H1 (cell line): ENCODE results near the gene STRN4.
"Not testable (repeated sequence)": the region's sequence is repeated elsewhere in the genome, so short reads cannot be mapped to it uniquely, and the experiment has no call there.

Experiments
- EGR1 ChIP-seq: IDR thresholded peaks from 2 replicates; pipeline ENCODE4 v1.6.1; 2011; ENCODE audit warnings: low read depth, low read length, borderline replicate concordance
- EZH2 ChIP-seq: fragments of 200-600 bp; sonication (generic); IDR thresholded peaks from 2 replicates; pipeline ENCODE4 v1.7.1; 2012; ENCODE audit warnings: low read depth, mild to moderate bottlenecking, moderate library complexity, low read length, inconsistent platforms; ENCODE audit not compliant: severe bottlenecking
- GTF2F1 ChIP-seq: IDR thresholded peaks from 2 replicates; pipeline ENCODE4 v1.6.1; 2012; ENCODE audit warnings: low read depth, low read length, improper control_type of control experiment, borderline replicate concordance
- POLR2A ChIP-seq, 2 experiments: IDR thresholded peaks; 1 replicate in 1 of 2; 2 replicates in 1 of 2; pipeline ENCODE4 v1.6.1; 2011; ENCODE audit warnings: low read depth in 2 of 2, low read length in 2 of 2, mild to moderate bottlenecking in 2 of 2; ENCODE audit errors: control extremely low read depth in 1 of 2
- RFX5 ChIP-seq: IDR thresholded peaks from 2 replicates; pipeline ENCODE4 v1.6.1; 2011; ENCODE audit warnings: low read depth, low read length, improper control_type of control experiment, borderline replicate concordance
- SP1 ChIP-seq: IDR thresholded peaks from 2 replicates; pipeline ENCODE4 v1.6.1; 2011; ENCODE audit warnings: low read depth, low read length
- SRF ChIP-seq: IDR thresholded peaks from 2 replicates; pipeline ENCODE4 v1.6.1; 2011; ENCODE audit warnings: mild to moderate bottlenecking, low read depth, low read length, moderate library complexity
- TF ChIP-seq, protein P1 (sequence below), 3 experiments: IDR thresholded peaks; 1 replicate in 2 of 3; 2 replicates in 1 of 3; pipeline versions ENCODE4 v1.5.1 to v1.6.1; 2011; ENCODE audit warnings: low read length in 3 of 3, mild to moderate bottlenecking in 3 of 3, inconsistent platforms in 2 of 3, low read depth in 1 of 3, moderate library complexity in 1 of 3; ENCODE audit not compliant: insufficient read depth in 1 of 3; ENCODE audit errors: control extremely low read depth in 1 of 3
- TF ChIP-seq, protein P2 (sequence below): IDR thresholded peaks from 2 replicates; pipeline ENCODE4 v1.6.1; 2011; ENCODE audit warnings: low read length, improper control_type of control experiment

DNA sequence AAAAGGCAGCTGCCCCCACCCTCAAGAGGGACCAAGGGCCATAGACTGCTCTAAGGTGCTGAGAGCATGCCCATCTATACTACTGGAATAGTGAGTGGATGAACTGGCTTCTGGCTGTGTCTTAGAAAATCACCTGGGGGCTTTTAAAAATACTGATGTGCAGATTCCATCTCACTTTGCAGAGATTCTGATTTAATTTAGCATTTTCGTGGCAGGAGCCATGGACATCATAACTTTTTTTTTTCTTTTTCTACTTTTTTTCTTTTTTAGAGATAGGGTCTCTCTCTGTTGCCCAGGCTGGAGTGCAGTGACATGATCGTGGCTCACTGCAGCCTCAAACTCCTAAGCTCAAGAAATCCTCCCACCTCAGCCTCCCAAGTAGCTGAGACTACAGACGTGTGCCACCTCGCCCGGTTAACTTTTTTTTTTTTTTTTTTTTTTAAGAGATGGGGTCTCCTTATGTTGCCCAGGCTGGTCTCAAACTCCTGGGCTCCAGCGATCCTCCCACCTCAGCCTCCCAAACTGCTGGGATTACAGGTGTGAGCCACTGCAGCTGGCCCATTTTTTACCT lies 33.4 kb downstream of the STRN4 start:
- TF ChIP-seq GTF2F1; POLR2A (IDR thresholded peaks at IDR 0.05; ENCODE audit: control extremely low read depth in 1 of 2, low read depth in 2 of 2, low read length in 2 of 2); SRF; EZH2; RFX5; EGR1; SP1: not testable (repeated sequence)
- TF ChIP-seq, protein P1, sequence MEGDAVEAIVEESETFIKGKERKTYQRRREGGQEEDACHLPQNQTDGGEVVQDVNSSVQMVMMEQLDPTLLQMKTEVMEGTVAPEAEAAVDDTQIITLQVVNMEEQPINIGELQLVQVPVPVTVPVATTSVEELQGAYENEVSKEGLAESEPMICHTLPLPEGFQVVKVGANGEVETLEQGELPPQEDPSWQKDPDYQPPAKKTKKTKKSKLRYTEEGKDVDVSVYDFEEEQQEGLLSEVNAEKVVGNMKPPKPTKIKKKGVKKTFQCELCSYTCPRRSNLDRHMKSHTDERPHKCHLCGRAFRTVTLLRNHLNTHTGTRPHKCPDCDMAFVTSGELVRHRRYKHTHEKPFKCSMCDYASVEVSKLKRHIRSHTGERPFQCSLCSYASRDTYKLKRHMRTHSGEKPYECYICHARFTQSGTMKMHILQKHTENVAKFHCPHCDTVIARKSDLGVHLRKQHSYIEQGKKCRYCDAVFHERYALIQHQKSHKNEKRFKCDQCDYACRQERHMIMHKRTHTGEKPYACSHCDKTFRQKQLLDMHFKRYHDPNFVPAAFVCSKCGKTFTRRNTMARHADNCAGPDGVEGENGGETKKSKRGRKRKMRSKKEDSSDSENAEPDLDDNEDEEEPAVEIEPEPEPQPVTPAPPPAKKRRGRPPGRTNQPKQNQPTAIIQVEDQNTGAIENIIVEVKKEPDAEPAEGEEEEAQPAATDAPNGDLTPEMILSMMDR (IDR thresholded peaks at IDR 0.05; ENCODE audit: control extremely low read depth in 1 of 3, insufficient read depth in 1 of 3, low read depth in 1 of 3, low read length in 3 of 3) = not testable (repeated sequence)
- TF ChIP-seq, protein P2, sequence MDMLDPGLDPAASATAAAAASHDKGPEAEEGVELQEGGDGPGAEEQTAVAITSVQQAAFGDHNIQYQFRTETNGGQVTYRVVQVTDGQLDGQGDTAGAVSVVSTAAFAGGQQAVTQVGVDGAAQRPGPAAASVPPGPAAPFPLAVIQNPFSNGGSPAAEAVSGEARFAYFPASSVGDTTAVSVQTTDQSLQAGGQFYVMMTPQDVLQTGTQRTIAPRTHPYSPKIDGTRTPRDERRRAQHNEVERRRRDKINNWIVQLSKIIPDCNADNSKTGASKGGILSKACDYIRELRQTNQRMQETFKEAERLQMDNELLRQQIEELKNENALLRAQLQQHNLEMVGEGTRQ = not testable (repeated sequence)
